ENCODE results near the gene DDX23.
"Not testable (repeated sequence)": the region's sequence is repeated elsewhere in the genome, so short reads cannot be mapped to it uniquely, and the experiment has no call there.

DDX23 gene

DNA sequence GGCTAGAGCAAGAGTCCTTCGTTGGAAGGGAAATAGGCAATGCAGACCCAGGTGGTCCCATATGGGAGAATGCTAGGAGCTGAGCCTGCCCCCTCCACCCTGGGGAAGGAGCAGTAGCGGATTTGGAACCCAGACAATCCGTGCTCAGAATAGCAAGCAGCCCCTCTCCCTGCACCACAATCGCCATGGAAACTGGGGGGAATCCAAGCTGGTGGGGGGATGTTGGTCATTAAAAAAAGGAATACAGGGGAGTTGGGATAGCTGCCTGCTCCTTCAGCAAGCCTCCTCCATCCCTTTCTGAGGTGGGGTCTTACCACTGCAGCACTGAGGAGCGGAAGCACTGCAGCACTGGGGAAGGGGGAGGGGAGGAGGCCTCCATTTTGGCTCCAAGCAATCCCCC, 10.8 kb upstream of the DDX23 start:
- no peak for DNase-seq (ENCODE audit: low read depth in 2 of 2)

DNA sequence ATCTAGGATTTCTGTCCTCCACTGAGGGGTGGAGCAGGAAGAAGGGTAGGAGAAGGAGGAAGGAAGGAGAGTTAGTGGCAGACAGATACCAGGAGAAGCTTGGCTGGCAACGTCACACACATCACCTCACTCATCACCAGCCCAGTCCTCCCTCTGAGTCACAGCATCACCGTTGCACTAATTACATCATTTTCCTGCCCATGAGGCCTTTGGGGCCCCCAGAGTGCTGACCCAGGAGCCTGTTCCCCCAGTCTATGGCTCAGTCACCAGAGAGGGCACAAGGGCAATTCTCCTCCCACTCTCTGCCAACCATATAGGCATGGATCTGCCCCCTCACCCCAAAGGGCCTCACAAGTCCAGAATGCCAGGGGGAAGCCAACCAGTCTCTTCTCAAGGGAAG, 9.1 kb upstream of the DDX23 start:
- DNase-seq (ENCODE audit: low read depth in 2 of 2) = no peak

DNA sequence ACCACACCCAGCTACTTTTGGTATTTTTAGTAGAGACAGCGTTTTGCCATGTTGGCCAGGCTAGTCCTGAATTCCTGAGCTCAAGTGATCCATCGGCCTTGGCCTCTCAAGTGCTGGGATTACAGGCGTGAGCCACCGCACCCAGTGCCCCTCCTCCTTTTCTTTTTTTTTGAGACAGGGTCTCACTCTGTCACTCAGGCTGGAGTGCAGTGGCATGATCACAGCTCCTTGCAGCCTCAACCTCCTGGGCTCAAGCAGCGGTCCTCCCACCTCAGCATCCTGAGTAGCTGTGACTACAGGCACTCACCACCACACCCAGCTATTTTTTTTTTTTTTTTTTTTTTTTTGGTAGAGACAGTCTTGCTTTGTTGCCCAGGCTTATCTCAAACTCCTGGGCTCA, 8.3 kb upstream of the DDX23 start:
- not testable (repeated sequence) for DNase-seq (ENCODE audit: low read depth in 2 of 2)

DNA sequence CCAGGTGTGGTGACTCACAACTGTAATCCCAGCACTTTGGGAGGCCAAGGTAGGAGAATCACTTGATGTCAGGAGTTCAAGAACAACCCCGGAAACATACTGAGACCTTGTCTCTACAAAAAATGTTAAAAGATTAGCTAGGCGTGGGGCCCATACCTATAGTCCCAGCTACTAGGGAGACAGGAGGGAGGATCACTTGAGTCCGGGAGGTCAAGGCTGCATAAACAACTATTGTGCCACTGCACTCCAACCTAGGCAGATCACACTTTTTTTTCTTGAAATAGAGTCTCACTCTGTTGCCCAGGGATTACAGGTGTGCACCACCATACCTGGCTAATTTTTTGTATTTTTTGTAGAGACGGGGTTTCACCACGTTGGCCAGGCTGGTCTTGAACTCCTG, 7.6 kb upstream of the DDX23 start:
- no peak for DNase-seq (ENCODE audit: low read depth in 2 of 2)

DNA sequence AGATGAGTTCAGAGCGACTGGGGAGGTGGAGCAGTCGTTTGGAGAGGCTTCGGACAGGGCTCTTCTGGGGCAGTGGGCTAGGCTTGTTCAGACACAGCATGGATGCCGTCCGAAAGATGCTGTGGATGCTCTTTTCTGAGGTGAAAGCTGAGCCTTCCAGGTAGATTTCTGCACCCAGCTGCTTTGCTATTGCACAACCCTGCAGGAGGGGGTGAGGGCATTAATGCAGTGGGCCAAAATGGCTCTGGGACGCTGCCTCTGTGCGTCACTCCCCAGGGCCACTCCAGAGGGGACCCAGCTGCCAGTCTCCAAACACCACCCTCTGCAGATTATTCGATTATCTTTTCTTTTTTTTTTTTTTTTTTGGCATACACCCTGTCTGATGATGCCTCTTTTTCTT, 6.1 kb upstream of the DDX23 start:
- no peak for DNase-seq (ENCODE audit: low read depth in 2 of 2)

DNA sequence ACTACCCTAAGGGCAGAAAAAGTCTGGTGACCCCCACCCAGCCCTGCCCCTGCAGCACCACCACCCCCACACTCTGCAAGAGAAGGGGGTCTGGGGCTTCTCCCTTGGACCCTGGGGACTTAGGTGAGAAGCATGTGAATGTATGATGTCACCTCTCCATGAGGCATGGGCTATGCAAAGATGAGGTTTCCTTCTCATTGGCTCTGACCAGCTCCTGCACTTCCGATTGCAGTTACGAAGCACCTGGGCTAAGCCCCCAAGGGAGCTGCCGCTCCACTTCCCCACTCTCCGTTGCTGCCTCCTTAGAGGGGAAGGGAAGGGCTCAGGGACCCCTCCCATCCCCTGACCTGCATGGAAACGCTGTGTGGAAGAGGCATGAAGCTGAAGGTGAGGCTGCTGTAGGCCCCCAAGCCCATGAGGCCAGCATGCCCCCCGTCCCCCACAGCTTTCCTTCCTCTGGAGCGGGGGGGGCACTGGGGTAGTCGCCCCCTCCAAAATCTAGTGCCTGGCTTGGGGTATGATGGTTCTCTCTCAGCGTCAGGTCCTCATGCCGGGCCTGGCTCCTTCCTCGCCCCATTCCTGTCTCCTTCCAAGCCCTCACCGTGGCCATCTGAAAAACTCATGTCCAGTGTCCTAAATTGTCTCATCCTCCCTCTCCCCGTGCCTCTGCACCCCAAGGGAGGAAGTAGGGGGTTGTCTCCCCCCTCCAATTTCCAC, 5.5 kb upstream of the DDX23 start:
- no peak for DNase-seq (ENCODE audit: low read depth in 2 of 2)

DNA sequence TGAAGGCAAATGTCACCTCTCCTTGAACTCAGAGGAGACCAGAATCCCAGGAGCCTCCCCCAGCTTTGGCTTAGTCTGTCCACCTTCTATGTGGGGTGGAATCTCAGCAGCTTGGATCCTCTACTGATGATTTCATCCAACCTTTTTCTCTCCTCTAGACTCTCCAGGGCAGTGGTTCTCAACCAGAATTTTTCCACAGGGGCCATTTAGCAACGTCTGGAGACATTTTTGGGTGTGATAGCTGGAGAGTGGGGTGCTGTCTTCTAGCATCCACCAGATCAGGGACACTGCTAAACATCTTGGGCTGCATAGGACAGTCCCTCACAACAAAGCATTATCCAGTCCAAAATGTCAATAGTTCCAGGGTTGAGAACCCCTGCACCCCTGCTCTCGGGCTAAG, 4.4 kb upstream of the DDX23 start:
- DNase-seq (ENCODE audit: low read depth in 2 of 2) = no peak

DNA sequence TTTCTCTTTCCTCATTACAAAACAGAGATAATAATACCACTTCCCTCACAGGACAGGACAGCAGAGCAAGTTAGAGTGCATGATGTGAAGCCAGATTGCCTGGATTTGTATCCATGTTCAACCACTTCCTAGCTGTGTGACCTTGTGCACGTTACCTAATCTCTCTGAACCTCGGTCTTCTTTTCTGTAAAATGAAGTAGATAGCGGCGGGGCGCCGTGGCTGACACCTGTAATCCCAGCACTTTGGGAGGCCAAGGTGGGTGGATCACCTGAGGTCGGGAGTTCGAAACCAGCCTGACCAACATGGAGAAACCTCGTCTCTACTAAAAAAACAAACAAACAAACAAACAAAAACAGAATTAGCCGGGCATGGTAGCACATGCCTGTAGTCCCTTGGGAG, 3.0 kb upstream of the DDX23 start:
- DNase-seq (ENCODE audit: low read depth in 2 of 2) = not testable (repeated sequence)

DNA sequence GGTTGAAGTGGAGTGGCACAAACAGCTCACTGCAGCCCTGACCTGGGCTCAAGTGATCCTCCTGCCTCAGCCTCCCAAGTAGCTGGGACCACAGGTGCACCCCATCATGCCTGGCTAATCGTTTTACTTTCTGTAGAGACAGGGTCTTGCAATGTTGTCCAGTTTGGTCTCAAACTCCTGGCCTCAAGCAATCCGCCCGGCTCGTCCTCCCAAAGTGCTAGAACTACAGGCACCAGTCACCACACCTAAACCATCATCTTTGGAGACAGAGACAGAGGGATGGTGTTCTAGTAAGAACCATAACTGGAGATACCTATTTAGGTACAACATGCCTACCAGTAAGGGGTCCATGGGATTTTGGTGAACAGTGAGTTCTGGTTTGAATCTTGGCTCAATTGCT, 2.5 kb upstream of the DDX23 start:
- no peak for DNase-seq (ENCODE audit: low read depth in 2 of 2)

DNA sequence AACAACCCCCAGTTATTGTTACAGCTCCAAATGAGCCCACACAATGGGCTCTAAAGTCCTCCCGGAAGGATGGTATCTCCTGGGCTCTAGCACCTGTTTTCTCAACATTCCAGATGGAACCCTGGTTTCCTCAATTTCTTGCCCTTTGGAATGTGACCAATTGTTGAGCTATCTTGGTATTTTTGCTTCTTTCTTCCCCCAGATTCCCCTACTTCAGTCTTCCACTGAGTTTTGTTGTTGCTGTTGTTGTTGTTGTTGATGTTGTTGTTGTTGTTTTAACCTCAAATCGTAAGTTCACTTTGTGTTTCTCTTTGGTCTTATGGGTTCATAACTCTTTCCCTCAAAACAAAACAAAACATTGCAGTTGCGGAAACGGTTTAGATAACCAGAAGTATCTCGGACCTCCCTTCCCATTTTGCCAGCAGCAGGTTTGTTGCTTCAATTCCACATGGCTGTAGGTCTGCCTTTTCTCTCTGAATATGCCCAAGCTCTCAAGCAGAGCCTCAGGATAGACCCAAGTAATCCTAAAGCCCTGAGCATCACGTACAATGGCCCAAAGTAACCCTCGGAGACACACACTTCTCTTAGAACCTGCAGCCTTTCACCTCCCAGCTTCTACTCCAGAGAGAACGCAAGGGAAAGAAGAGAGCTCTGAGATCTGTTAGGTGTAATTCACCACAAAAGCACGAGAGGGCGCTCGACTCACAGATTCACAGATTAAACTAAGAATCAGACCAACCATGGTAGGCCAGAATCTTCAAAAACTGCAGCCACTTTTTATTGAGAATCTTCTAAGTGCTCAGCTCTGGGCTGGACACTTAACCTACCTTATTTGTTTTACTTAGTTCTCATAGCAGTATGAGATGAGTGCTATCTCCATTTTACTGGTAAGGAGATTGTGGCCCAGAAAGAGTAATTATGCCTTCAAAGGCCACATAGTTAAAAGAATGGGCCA, 1.0 kb upstream of the DDX23 start:
- DNase-seq (ENCODE audit: low read depth in 2 of 2) = peak; percentile 65 to 88

DNA sequence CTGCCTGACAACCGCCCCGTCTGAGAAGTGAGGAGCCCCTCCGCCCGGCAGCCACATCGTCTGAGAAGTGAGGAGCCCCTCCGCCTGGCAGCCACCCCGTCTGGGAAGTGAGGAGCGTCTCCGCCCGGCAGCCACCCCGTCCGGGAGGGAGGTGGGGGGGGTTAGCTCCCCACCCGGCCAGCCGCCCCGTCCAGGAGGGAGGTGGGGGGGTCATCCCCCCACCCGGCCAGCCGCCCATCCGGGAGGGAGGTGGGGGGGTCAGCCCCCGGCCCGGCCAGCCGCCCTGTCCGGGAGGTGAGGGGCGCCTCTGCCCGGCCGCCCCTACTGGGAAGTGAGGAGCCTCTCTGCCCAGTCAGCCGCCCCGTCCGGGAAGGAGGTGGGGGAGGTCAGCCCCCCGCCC, 9.9 kb downstream of the DDX23 start:
- DNase-seq (ENCODE audit: low read depth in 2 of 2) = not testable (repeated sequence)

DNA sequence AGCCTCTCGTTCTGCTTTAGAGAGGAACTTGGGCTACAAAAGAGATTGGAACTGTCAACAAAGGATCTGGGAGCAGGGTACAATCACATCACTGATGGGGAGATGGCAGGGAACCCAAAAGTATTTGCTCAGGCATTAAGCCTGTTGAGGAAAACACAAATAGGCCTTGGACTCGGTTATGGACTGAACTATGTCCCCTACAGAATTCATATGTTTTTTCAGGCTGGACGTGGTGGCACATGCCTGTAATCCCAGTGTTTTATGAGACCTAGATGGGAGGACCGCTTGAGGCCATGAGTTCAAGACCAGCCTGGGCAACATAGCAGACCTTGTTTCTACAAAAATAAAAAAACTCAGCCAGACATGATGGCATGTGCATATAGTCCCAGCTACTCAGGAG, 13.9 kb downstream of the DDX23 start:
- DNase-seq (ENCODE audit: low read depth in 2 of 2) = no peak

DNA sequence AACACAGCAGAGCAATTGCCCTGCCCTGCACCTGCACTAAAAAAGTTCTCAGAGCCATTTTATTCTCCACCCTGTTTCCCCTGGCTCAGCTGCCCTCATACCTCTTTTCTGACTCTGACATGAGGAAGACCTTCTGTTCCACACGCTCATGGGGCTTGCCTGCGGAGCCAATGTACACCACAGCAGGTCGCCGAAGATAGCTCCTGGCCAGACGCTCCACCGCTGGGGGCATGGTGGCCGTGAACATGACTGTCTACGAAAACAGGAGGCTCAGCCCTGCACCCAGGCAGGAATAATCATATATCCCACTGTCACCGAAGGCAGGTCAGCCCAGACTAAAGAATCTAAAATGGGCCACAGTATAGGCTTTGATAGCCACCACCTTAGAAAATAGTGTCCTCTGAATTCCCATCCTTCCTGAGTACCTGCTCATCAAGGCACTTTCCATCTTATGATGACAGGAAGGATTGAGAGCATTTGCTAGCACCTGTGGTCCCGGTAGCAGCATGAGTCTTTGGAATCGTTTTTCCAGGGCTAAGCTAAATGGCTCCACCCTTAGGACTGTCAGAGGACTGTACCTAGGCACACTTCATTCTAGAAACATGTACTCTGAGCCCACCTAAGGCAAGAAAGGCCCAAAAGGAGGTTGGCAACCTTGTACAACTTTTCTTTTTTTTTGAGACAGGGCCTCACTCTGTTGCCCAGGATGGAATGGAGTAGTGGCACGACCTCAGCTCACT, 19.5 kb downstream of the DDX23 start:
- DNase-seq (ENCODE audit: low read depth in 2 of 2) = no peak

DNA sequence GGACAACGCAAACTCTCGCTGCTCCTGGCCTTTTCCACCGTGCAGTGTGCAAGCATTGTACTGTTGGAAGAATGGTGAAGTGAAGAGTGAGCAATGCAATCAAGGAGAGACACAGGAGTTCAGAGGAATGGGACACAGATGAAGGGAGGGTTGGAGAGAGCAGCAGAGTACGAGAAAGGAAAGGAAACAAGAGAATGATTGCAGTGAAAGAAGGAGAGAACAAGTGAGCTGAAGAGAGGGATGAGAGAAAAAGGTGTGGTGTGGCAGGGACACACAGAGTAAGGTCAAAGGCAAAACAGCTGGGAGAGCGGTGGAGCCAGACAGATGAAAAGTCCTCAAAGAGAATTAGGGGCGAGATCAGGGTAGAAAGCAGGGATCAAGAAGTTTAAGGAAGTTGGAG, 20.7 kb downstream of the DDX23 start:
- no peak for DNase-seq (ENCODE audit: low read depth in 2 of 2)

DNA sequence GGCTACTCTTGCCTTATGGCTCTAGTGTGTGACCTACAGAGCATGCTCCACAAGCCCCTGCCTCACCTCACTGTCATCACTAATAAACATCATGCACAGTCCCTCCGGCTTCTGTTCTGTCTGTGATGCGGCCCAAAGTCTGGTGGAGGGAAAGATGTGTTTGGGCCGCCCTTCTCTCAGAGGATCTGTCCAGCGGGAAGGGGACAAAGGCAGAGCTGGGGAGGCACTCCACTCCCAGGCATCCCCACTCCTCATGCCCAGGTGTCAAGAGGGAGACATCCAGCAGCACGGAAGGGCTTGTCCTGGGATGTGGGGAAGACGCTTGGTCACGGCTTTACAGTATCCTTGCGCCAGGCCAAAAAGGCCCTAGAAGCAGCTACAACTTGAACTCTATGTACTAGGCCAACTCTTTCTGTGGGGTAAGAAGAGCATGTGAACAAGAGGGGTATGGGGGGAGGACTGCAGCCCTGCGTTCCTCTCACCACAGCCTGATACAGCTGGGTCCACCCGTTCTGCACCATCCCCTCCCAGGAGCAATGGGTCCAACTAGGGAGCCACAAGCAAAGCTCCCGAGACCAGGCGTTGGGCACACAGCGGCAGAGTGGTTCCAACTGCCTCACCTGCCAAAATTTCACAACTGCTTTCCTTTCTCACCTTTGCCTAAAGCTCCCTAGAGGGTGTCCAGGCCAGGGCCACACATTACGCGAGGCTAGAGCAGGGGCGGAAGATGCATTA, 23.0 kb downstream of the DDX23 start:
- DNase-seq (ENCODE audit: low read depth in 2 of 2) = no peak

DNA sequence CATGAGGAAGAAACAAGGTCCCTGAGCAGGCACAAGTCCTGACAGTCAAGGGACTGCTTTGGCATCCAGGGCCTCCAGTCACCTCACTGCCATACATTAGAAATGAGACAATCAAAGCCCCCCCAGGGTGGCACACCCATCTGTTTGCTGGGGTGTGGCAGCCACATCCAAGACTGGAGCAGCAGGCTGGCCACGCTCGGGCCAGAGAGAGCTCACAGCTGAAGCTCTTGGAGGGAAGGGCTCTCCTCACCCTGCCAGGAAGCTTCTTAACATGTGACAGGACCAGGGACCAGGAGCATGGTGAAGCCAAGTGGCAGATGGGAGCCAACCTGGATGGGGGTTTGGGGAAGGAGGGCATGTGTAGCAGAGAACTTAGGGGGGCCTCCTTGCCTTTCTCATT, 23.7 kb downstream of the DDX23 start:
- no peak for DNase-seq (ENCODE audit: low read depth in 2 of 2)

DNA sequence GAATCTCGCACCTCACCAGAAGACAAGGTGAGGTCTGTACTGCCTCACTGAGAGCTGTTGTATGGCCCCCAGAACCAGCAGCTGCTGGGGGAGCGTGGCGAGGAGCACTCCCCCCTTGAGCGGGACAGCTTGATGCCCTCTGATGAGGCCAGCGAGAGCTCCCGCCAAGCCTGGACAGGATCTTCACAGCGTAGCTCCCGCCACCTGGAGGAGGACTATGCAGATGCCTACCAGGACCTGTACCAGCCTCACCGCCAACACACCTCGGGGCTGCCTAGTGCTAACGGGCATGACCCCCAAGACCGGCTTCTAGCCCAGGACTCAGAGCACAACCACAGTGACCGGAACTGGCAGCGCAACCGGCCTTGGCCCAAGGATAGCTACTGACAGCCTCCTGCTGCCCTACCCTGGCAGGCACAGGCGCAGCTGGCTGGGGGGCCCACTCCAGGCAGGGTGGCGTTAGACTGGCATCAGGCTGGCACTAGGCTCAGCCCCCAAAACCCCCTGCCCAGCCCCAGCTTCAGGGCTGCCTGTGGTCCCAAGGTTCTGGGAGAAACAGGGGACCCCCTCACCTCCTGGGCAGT, 24.4 kb downstream of the DDX23 start:
- no peak for DNase-seq (ENCODE audit: low read depth in 2 of 2)

DNA sequence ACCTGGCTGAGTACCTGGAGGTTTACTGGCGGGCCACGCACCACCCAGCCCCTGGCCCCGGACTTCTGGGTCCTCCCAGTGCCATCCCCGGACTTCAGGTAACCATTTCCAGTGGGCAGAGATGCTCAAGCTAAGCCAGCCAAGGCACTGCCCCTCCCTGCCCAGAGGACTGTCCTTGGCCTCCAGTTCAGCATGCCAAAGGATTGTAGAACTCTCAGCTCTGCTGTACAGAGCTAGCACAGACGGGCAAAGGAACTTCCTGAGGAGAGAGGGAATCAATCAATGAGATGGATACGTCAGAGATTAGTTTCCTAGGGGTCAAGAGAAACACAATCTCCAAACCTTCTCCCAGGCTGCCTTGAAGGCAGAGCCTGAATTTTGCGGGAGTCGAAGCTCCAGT, 24.9 kb downstream of the DDX23 start:
- DNase-seq (ENCODE audit: low read depth in 2 of 2) = no peak

DNA sequence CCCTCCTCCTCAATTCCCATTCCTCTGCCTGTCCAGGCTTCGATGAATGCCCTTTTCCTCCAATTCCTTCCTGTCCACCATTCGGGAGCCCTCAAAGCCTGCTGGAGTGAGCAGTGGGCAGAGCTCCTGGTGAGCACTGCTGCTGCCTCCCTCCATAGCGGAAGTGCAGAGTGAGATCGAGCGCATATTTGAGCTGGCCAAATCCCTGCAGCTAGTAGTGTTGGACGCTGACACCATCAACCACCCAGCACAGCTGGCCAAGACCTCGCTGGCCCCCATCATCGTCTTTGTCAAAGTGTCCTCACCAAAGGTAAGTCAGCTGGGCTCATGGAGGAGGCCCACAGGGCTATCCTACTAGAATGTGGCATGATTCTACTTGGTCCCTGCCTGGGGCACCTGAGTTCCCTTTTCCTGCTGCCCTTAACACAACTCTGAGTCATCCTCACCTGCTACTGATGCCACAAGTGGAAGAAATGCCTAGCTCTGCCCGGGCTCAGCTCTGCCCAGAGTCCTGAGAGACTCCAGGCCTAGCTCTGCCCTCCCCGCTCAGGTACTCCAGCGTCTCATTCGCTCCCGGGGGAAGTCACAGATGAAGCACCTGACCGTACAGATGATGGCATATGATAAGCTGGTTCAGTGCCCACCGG, 25.6 kb downstream of the DDX23 start:
- DNase-seq (ENCODE audit: low read depth in 2 of 2) = no peak

DNA sequence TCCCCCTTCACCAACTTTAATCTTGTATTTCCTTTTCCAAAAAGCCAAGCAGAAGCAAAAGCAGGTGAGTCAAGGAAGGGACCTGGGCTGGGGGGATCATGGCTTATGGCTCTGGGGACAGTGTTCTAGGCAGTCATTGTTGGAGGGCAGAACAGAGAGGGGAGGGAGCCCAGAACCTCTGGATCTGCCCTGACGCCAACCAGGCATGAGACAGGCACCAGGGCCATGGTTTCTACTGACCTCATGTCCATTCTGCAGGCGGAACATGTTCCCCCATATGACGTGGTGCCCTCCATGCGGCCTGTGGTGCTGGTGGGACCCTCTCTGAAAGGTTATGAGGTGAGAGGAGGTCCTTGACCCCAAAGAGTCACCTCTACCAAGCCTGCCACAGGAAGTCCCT, 27.1 kb downstream of the DDX23 start:
- no peak for DNase-seq (ENCODE audit: low read depth in 2 of 2)

DNA sequence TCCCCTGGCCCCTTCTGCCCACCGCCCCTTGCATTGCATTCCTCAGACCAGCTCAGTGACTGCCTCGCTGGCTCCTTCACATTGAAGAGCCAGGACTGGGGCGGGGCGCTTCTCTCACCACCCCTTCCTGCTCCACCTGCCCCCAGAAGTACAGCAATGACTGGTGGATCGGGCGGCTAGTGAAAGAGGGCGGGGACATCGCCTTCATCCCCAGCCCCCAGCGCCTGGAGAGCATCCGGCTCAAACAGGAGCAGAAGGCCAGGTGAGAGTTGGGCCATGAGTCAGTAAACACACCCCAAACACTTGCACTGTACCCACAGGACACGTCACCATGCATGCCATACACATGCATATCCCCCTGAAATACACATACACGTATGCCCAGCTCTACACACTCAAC, 27.9 kb downstream of the DDX23 start:
- no peak for DNase-seq (ENCODE audit: low read depth in 2 of 2)

Measured in stimulated activated CD4-positive, alpha-beta T cell treated with anti-CD3 and anti-CD28 coated beads, Interleukin-1b, Interleukin-23, amount 100 ng/mL, for 4 hours (primary cell).